GM18909 (cell line): ENCODE results near the gene LUZP1.

Experiments used
- ATAC-seq: cut with Tn5 transposase; IDR thresholded peaks from one replicate; pipeline ENCODE4 v1.9.1; 2021; ENCODE audit warnings: mild to moderate bottlenecking; ENCODE audit not compliant: unreplicated experiment, poor library complexity

The LUZP1 gene

DNA sequence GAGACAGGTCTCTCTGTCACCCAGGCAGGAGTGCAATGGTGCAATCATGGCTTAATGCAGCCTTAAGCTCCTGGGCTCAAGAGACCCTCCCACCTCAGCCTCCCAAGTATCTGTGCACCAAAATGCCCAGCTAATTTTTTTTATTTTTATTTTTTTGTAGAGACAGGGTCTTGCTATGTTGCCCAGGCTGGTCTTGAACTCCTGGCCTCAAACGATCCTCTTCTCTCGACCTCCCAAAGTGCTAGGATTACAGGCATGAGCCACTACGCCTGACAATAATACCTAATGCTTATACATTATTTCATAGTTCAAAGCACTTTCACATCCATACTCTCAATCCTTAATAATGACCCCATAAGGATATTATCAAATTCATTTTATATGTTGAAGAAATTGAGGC lies 48.3 kb downstream of the LUZP1 start:
- ATAC-seq: no peak

DNA sequence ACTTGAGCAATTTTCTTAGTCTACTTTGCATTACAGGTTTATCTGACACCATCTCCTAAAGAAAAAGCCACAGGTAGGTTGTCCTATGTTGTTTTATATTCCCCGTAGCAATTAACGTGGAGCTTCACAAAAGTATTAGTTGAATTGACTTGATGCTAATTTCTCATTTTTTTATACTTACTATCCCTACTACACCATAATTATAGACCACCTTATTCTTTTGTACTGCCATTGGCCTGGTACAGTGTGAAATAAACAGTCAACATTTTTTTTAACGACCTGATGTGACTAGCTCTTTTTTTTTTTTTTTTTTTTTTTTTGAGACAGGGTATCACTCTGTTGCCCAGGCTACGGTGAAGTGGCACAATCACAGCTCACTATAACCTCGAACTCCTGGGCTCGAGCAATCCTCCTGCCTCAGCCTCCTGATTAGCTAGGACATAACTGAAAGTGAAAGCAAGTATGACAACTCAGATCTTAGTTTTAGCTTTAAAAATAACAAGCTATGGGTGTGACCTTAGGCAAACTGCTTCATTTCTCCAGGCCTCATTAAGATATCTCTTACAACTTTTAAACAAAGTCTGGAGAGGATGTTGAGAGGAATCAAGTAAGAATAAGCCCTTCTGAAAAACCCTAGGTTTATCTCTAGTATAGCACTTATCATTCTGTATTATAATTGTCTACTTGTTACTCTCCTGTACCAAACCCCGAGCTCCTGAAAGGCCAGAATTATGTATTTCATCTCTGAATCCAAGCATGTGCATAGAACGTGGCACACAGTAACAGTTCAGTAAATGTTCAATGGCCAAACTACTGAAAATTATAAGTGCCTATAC lies 49.5 kb downstream of the LUZP1 start:
- no peak for ATAC-seq

- no peak for ATAC-seq
These were observed 50.2 kb downstream of the LUZP1 start for GRCh38 chr1:23118407-23118806.

DNA sequence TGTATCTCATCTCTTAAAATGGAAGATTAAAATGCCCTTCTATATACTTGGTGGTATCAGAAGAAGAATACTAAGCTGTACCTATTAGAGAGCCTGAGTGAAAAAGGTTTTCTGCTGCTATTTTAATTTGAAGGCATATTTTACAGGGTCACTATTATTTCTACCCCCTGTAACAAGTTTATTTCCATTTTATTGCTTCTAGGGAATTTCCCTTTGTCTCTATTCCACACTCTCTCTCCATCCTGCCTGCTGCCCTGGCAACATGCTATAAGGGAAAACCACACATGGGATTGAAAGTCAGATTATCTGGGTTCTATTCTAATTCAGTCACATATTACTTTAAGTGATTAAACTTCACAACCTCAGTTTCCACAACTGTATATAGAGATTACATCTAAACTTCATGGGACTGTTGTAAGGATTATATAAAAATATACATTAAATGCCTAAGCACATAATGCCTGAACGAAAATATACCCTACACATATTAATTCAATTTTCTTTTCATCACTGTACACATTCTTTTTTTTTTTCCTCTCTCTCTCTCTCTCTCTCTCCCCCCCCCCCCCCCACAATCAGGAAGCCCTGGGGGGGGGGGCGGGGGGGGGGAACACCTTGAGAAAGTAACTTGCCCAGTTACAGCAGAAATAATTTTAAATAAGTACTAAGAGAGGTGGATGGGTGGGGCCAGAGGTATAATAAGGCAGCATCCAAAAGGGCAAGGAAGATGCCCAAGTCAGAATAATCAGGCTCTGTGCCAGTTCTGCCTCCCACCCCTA lies 51.5 kb downstream of the LUZP1 start:
- no peak for ATAC-seq

DNA sequence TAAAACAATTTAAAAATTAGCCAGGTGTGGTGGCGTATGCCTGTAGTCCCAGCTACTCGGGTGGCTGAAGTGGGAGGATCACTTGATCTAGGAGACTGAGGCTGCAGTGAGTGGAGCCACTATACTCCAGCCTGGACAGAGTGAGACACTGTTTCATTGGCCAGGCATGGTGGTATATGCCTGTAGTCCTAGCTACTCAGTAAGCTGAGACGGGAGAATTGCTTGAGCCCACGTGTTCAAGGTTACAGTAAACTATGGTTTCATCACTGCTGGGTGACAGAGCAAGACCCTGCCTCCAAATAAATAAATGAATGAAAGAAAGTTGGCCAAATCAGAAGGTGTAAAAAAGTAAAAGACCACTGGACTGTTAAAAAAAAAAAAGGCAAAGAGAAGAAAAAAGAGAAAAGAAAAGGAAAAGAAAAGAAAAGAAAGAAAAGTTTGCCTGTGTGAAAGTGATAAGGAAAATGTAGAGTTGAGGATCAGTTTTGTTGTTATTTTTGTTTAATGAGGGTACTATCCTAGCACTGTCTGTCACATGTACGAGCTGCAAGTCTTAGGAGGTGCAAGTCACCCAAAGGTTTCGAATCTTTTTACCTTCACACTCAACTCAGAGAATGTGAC lies 52.3 kb downstream of the LUZP1 start:
- ATAC-seq: no peak

DNA sequence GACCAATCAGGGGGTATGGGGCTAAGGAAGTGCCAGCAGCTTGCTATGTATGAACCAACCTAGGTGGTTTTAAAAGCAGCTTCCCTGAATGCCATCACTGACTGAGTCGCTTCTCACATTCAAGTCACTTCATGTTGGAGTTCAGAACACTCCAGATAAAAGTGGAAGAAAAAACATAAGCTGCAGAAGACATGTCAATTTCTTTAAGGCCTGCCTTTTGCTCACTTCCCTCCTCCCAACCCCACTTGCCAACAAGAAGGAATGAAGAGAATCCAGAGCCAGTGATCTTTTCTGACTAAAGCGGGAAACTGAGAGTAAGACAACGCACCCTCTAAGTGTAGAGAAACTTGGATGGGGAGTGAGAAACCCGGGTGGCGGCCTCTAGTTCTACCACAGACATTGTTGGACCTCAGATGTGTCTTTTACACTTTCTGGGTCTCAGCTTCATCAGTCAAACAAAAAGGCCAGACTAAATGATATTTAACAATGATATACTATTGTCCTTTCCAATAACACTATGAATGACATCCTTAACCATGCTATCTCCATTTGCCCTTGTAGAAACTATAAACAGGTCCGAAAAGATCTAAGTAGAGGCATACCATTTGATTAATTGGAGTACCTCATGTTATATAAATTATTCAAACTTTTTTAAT lies 54.1 kb downstream of the LUZP1 start:
- no peak for ATAC-seq

- no peak for ATAC-seq
These were observed 56.8 kb downstream of the LUZP1 start for GRCh38 chr1:23111600-23112535.

GRCh38 chr1:23110391-23110790 lies 58.3 kb downstream of the LUZP1 start:
- no peak for ATAC-seq

GRCh38 chr1:23108918-23109533 lies 59.6 kb downstream of the LUZP1 start:
- no peak for ATAC-seq

GRCh38 chr1:23103001-23103889 lies 65.4 kb downstream of the LUZP1 start:
- no peak for ATAC-seq

- ATAC-seq: no peak
These were observed 66.4 kb downstream of the LUZP1 start for GRCh38 chr1:23102289-23102688.

- ATAC-seq: no peak
These were observed 66.8 kb downstream of the LUZP1 start for GRCh38 chr1:23101887-23102286.

- ATAC-seq: no peak
These were observed 67.4 kb downstream of the LUZP1 start for GRCh38 chr1:23101101-23101827.

DNA sequence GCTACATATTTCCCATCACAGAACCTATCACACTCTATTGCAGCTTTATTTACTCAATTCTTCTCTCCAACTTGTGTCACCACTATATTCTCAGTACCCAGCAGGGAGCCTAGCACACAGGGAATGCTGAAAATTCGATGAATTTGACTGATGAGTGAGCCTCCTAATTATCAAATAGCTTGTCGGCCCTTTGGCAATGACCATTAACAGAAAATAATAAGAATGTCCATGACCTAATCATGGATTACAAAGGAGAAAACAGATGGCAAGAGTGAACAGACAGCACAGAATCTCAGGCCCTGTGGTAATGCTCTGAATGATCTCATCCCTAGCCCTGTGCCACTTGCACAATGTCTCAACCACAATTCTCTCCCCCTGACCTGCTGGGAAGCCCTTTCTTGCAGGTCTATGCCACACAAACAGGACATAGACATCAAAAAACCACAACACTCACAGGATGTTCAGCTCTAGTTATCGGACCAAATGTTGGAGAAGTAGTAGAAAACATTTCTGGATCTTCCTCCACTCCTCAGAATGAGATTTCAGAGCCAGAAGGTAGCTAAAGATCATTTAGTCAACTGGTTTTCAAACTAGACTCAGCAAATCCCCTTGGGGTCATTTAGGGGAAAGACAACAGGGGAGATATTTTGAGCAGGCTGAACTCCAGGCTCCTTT lies 68.4 kb downstream of the LUZP1 start:
- ATAC-seq: no peak

- ATAC-seq: no peak
These were observed 69.5 kb downstream of the LUZP1 start for GRCh38 chr1:23099171-23099536.

DNA sequence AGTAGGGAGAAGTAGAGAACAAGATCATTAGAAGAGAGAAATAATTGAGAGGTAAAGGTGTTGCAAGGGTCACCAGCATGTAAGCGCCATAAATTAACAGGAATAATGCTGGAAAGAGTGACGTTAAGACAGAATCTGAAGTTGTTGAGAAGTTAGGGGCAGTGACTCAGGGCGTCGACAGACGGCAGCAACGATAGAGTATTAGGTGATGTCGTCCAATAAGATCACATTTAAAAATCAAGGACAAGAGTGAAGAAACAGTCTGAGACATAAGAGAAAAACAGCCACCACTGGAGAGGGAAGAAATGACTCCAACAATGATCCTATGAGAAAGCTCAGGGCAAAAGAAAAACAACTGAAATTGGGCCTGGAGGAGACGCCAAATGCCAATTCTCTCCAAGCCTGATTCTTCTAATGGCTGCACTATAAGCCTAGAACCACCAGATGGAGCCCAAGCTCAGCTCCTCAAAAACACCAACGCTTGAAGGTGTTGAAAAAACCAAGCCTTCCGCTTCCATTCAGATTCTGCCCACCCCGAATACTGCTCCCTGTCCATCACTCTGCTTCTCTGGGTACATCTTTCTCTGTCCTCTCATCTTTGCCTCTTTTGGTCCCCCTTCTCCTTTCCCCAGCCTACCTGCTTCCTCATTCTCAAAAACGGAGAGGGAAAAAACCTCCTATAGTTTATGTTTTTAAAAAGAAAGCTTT lies 70.0 kb downstream of the LUZP1 start:
- ATAC-seq: no peak

DNA sequence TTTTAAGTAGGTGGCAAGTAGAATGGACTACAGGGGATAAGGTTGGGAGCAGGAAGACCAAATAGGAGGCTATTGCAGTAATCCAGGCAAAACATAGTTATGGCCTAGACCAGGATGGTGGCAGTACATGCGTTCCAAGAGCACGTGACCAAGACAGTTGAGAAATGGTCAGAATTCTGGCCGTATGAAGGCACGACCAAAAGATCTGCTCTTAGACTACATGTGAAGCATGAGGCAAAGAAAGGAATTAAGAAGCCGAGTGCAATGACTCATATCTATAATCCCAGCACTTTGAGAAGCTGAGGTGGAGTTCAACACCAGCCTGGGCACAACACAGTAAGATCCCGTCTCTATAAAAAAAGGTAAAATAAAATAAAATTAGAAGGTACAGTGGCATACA lies 71.3 kb downstream of the LUZP1 start:
- ATAC-seq: no peak
